ENCODE measurements around the gene MCUB.
"Not testable (repeated sequence)": the region's sequence is repeated elsewhere in the genome, so short reads cannot be mapped to it uniquely, and the experiment has no call there.

MCUB gene

GRCh38 chr4:109579997-109580396 lies 20.0 kb downstream of the MCUB start:
- DNase-seq (ENCODE audit: low read depth): not testable (repeated sequence)

GRCh38 chr4:109588176-109588575 lies 28.1 kb downstream of the MCUB start:
- no peak for DNase-seq (ENCODE audit: low read depth)

- DNase-seq (ENCODE audit: low read depth): no peak
These were observed 29.1 kb downstream of the MCUB start for GRCh38 chr4:109589119-109589518.

GRCh38 chr4:109589605-109590004 lies 29.6 kb downstream of the MCUB start:
- DNase-seq (ENCODE audit: low read depth): no peak

- DNase-seq (ENCODE audit: low read depth): no peak
These were observed 30.9 kb downstream of the MCUB start for GRCh38 chr4:109590905-109591304.

GRCh38 chr4:109592367-109592766 lies 32.3 kb downstream of the MCUB start:
- no peak for DNase-seq (ENCODE audit: low read depth)

- not testable (repeated sequence) for DNase-seq (ENCODE audit: low read depth)
These were observed 35.1 kb downstream of the MCUB start for GRCh38 chr4:109595123-109595522.

- not testable (repeated sequence) for DNase-seq (ENCODE audit: low read depth)
These were observed 36.5 kb downstream of the MCUB start for GRCh38 chr4:109596420-109597085.

- DNase-seq (ENCODE audit: low read depth): no peak
These were observed 39.1 kb downstream of the MCUB start for GRCh38 chr4:109599046-109599652.

GRCh38 chr4:109600431-109600830 lies 40.4 kb downstream of the MCUB start:
- DNase-seq (ENCODE audit: low read depth): no peak

- DNase-seq (ENCODE audit: low read depth): no peak
These were observed 41.3 kb downstream of the MCUB start for GRCh38 chr4:109601336-109601735.

- DNase-seq (ENCODE audit: low read depth): no peak
These were observed 47.9 kb downstream of the MCUB start for GRCh38 chr4:109607976-109608375.

GRCh38 chr4:109608879-109609278 lies 48.8 kb downstream of the MCUB start:
- DNase-seq (ENCODE audit: low read depth): no peak

- no peak for DNase-seq (ENCODE audit: low read depth)
These were observed 49.4 kb downstream of the MCUB start for GRCh38 chr4:109609431-109609830.

- no peak for DNase-seq (ENCODE audit: low read depth)
These were observed 50.4 kb downstream of the MCUB start for GRCh38 chr4:109610489-109610888.

- no peak for DNase-seq (ENCODE audit: low read depth)
These were observed 51.1 kb downstream of the MCUB start for GRCh38 chr4:109611045-109611646.

- no peak for DNase-seq (ENCODE audit: low read depth)
These were observed 54.0 kb downstream of the MCUB start for GRCh38 chr4:109614015-109614414.

- no peak for DNase-seq (ENCODE audit: low read depth)
These were observed 54.4 kb downstream of the MCUB start for GRCh38 chr4:109614466-109614865.

GRCh38 chr4:109615742-109616141 lies 55.7 kb downstream of the MCUB start:
- no peak for DNase-seq (ENCODE audit: low read depth)

- no peak for DNase-seq (ENCODE audit: low read depth)
These were observed 56.2 kb downstream of the MCUB start for GRCh38 chr4:109616243-109616642.

GRCh38 chr4:109622626-109623025 lies 62.6 kb downstream of the MCUB start:
- DNase-seq (ENCODE audit: low read depth): no peak

- no peak for DNase-seq (ENCODE audit: low read depth)
These were observed 64.5 kb downstream of the MCUB start for GRCh38 chr4:109624536-109624935.

- DNase-seq (ENCODE audit: low read depth): no peak
These were observed 67.3 kb downstream of the MCUB start for GRCh38 chr4:109627361-109627760.

GRCh38 chr4:109629775-109630174 lies 69.7 kb downstream of the MCUB start:
- no peak for DNase-seq (ENCODE audit: low read depth)

Data from fibroblast of gingiva (primary cell).